Activated CD4-positive, alpha-beta T cell treated with anti-CD3 and anti-CD28 coated beads, Interleukin-2, amount 10 ng/mL, durations not matched to agents 24 days and 14 days (primary cell): ENCODE results near the gene ZNF326. TPM values are rescaled to one million over a fixed set of nuclear protein-coding genes. Genes with fewer than 3 reads are reported as not detected.
"Not testable (repeated sequence)": the region's sequence is repeated elsewhere in the genome, so short reads cannot be mapped to it uniquely, and the experiment has no call there.

Source experiments
- DNase-seq: peaks from one replicate; pipeline ENCODE4 v3.0.0; 2022
- H3K27ac Mint-ChIP-seq: one replicate; pipeline ENCODE4 v1.8.0; 2022; ENCODE audit warnings: mild to moderate bottlenecking, mixed read lengths
- H3K27me3 Mint-ChIP-seq: one replicate; pipeline ENCODE4 v1.8.0; 2022; ENCODE audit warnings: mixed read lengths
- H3K36me3 Mint-ChIP-seq: one replicate; pipeline ENCODE4 v1.8.0; 2022; ENCODE audit warnings: low read depth, mild to moderate bottlenecking, mixed read lengths
- H3K4me1 Mint-ChIP-seq: one replicate; pipeline ENCODE4 v1.8.0; 2021; ENCODE audit warnings: mixed read lengths
- H3K4me3 Mint-ChIP-seq: one replicate; pipeline ENCODE4 v1.8.0; 2022; ENCODE audit warnings: mild to moderate bottlenecking, moderate library complexity, mixed read lengths
- H3K9me3 Mint-ChIP-seq: one replicate; pipeline ENCODE4 v1.8.0; 2021; ENCODE audit warnings: mixed read lengths
- intact Hi-C: fragments of 100-400 bp; cut with micrococcal nuclease; formaldehyde crosslinking; loops from one replicate; pipeline ENCODE4 v1.15.1; 2023
- total RNA-seq: library from RNA; stranded (reverse); gene quantifications from 2 replicates; pipeline ENCODE4 v1.2.3, GENCODE V29; 2022

Gene ZNF326
- total RNA-seq, 1 donor from 2014 or later = 38.1 TPM

DNA sequence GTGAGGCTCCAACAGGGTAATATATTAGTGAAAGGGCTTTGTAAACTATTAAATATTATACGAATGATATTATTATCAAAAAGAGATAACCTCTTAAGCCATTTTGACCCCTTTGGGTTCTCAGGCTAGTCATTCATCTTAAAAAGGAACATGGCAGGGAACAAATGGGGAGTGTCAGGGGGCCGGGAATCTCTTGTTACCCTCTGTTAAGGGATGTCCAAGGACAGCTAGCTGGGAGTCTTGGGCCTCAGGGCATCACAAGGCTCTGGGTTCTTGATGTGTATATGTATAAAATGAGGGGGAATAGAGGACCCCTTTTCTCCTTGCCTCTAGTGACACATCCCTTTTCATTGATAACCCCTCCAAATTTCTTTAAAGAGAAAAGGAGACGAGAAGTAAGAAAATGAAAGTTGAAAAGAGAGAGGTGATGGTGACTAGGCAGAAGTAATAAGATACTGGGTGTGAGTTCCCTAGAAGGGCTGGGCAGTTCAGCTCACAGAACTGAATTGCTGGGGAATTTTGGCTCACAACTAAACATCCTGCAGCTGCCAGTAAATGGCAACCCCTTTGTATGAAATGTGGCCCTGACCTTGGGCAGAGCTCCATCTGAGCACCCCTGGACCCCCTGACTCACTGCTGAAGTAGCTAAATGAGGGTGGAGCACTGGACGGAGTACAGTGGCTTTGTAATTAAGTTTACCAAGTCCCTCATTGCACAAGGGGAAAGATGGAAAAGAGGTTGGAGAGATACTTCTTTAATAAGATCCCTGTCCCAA lies 20.0 kb upstream of the ZNF326 start:
- peaks cover 6% of the 10 kb centered on the region for H3K27me3 Mint-ChIP-seq
- intact Hi-C loops = no loop called here
- no peaks in the 10 kb centered on the region for H3K36me3 Mint-ChIP-seq
- no peak for DNase-seq
- H3K27ac Mint-ChIP-seq = no peak overlapping the region
- no peaks in the 10 kb centered on the region for H3K9me3 Mint-ChIP-seq
- H3K4me3 Mint-ChIP-seq = no peak overlapping the region
- peaks cover 11% of the 10 kb centered on the region for H3K4me1 Mint-ChIP-seq

- DNase-seq = no peak
- no peak overlapping the region for H3K27ac Mint-ChIP-seq
- H3K9me3 Mint-ChIP-seq = no peaks in the 10 kb centered on the region
- H3K4me1 Mint-ChIP-seq = peaks cover 11% of the 10 kb centered on the region
- intact Hi-C loops = no loop called here
- no peak overlapping the region for H3K4me3 Mint-ChIP-seq
- no peaks in the 10 kb centered on the region for H3K36me3 Mint-ChIP-seq
- H3K27me3 Mint-ChIP-seq = peaks cover 4% of the 10 kb centered on the region
Measured at GRCh38 chr1:89975540-89976125, 19.3 kb upstream of the ZNF326 start.

- no peaks in the 10 kb centered on the region for H3K9me3 Mint-ChIP-seq
- intact Hi-C loops = no loop called here
Measured at GRCh38 chr1:89978755-89979154, 16.2 kb upstream of the ZNF326 start.

GRCh38 chr1:89980605-89981004 lies 14.3 kb upstream of the ZNF326 start:
- Mint-ChIP-seq H3K36me3 (no peaks in the 10 kb centered on the region), H3K4me1 (peaks cover 2% of the 10 kb centered on the region), H3K27ac (no peak overlapping the region), H3K27me3 (peaks cover 5% of the 10 kb centered on the region), H3K4me3 (no peak overlapping the region), H3K9me3 (no peaks in the 10 kb centered on the region)
- intact Hi-C loops = no loop called here
- DNase-seq = no peak

More at GRCh38 chr1:89978755-89979154, 16.2 kb upstream of the ZNF326 start:
- Mint-ChIP-seq H3K27me3 (peaks cover 4% of the 10 kb centered on the region), H3K4me1 (peaks cover 7% of the 10 kb centered on the region), H3K4me3 (no peak overlapping the region), H3K27ac (no peak overlapping the region), H3K36me3 (no peaks in the 10 kb centered on the region)
- no peak for DNase-seq

GRCh38 chr1:89982846-89983245 lies 12.1 kb upstream of the ZNF326 start:
- intact Hi-C loops, H3K9me3 Mint-ChIP-seq, DNase-seq, H3K27me3 Mint-ChIP-seq, H3K36me3 Mint-ChIP-seq, H3K4me3 Mint-ChIP-seq, H3K27ac Mint-ChIP-seq, H3K4me1 Mint-ChIP-seq: not testable (repeated sequence)

DNA sequence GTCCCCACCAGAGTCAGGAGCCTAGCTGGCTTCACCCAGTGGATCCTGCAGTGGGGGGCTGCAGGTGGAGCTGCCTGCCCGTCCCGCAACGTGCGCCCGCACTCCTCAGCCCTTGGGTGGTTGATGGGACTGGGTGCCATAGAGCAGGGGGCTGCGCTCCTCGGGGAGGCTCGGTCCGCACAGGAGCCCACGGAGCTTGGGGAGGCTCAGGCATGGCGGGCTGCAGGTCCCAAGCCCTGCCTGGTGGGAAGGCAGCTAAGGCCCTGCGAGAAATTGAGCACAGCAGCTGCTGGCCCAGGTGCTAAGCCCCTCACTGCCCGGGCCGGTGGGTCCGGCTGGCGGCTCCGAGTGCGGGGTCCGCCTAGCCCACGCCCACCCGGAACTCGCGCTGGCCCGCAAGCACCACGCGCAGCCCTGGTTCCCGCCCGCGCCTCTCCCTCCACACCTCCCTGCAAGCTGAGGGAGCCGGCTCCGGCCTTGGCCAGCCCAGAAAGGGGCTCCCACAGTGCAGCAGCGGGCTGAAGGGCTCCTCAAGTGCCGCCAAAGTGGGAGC lies 10.3 kb upstream of the ZNF326 start:
- not testable (repeated sequence) for H3K9me3 Mint-ChIP-seq, H3K4me3 Mint-ChIP-seq, H3K27ac Mint-ChIP-seq, H3K27me3 Mint-ChIP-seq, H3K36me3 Mint-ChIP-seq, H3K4me1 Mint-ChIP-seq
- intact Hi-C loops = loop anchor here (5.0 kb wide), 2 partner anchors 77 to 502 kb away; no protein-coding TSS in a partner anchor
- peak; percentile 37 for DNase-seq

- Mint-ChIP-seq H3K36me3 (no peaks in the 10 kb centered on the region), H3K4me1 (peaks cover 4% of the 10 kb centered on the region), H3K27me3 (peaks cover 6% of the 10 kb centered on the region), H3K4me3 (no peak overlapping the region), H3K9me3 (no peaks in the 10 kb centered on the region), H3K27ac (no peak overlapping the region)
- peak; percentile 52 for DNase-seq
- intact Hi-C loops = loop anchor here (2.0 to 5.0 kb wide), 3 partner anchors 79 to 504 kb away; partner anchors contain the start of gene LRRC8C
Measured at GRCh38 chr1:89986020-89986419, 8.9 kb upstream of the ZNF326 start.

DNA sequence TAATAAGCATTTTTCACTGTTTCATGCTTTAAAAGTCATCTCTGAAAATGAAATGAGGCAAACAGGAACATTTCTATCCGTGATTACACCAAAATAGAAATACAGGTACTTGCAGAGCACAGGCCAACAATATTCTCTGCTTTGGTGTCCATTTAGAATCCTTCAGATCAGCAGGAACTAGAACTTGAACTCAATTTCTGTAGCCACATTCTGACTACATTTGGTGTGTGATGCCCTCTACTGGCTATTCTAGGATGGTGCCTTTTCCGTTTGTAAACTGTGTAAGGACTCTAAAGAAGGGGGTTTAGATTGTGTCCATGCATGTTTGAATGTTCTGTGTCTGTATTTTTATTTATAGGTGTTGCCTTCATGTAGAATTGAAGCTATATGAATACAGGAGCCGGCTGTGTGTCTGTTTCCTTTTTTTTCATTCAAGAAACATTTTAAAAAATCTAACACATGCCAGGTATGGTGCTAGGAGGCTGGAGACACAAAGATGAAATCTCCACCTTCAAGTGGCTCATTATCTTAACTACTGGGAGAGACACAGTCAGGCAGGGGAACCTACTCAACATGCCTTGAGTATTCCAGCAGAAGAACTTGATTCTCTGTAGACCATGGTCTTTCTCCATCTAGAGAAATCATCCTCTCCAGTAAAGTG lies 7.6 kb upstream of the ZNF326 start:
- H3K36me3 Mint-ChIP-seq = no peaks in the 10 kb centered on the region
- H3K27ac Mint-ChIP-seq = no peak overlapping the region
- H3K4me1 Mint-ChIP-seq = peaks cover 12% of the 10 kb centered on the region
- DNase-seq = peak; percentile 90
- intact Hi-C loops = loop anchor here (1.0 to 5.0 kb wide), 6 partner anchors 80 to 505 kb away; partner anchors contain the start of gene LRRC8C
- no peak overlapping the region for H3K4me3 Mint-ChIP-seq
- no peaks in the 10 kb centered on the region for H3K9me3 Mint-ChIP-seq
- H3K27me3 Mint-ChIP-seq = peaks cover 11% of the 10 kb centered on the region

DNA sequence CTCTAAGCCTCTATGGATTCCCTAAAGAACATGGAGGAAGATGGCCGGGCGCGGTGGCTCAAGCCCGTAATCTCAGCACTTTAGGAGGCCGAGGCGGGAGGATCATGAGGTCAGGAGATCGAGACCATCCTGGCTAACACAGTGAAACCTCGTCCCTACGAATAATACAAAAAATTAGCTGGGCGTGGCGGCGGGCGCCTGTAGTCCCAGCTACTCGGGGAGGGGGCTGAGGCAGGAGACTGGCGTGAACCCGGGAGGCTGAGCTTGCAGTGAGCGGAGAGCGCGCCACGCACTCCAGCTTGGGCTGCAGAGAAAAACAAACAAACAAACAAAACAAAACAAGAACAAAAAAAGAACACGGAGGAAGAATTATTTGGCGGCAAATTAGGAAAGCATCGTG lies 5.8 kb upstream of the ZNF326 start:
- intact Hi-C loops = loop anchor here (5.0 kb wide), 2 partner anchors 82 to 507 kb away; no protein-coding TSS in a partner anchor

DNA sequence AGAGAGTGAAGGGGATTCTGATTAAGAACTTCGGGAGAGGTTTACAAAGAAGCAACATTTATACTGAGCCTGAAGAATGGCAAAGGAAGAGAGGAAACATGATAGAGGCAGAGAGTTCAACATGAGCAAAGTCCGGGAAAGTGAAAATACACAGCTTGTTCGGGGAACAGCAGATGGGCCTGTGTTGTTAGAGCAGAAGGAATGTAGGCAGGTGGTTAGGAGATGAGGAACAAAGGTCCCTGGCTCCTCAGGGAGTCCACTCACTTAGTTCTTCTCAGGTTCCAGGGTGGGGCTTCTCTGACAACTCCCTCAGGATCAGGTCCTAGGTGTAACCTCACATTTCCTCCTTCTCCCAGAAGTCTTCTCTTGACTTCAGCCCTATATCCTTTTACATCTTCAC lies 5.1 kb upstream of the ZNF326 start:
- peak; percentile 41 for DNase-seq
- intact Hi-C loops = loop anchor here (5.0 to 10.0 kb wide), 3 partner anchors 82 to 1095 kb away; partner anchors contain the start of gene GTF2B
- no peak overlapping the region for H3K27ac Mint-ChIP-seq
- H3K4me3 Mint-ChIP-seq = no peak overlapping the region
- peaks cover 6% of the 10 kb centered on the region for H3K27me3 Mint-ChIP-seq
- H3K4me1 Mint-ChIP-seq = peaks cover 16% of the 10 kb centered on the region
- H3K9me3 Mint-ChIP-seq = no peaks in the 10 kb centered on the region
- H3K36me3 Mint-ChIP-seq = no peaks in the 10 kb centered on the region

More for the DNA sequence above, 5.8 kb upstream of the ZNF326 start:
- Mint-ChIP-seq H3K4me3 (no peak overlapping the region), H3K9me3 (no peaks in the 10 kb centered on the region), H3K27ac (no peak overlapping the region), H3K36me3 (no peaks in the 10 kb centered on the region), H3K27me3 (peaks cover 6% of the 10 kb centered on the region), H3K4me1 (peaks cover 12% of the 10 kb centered on the region)
- DNase-seq = peak; percentile 41

DNA sequence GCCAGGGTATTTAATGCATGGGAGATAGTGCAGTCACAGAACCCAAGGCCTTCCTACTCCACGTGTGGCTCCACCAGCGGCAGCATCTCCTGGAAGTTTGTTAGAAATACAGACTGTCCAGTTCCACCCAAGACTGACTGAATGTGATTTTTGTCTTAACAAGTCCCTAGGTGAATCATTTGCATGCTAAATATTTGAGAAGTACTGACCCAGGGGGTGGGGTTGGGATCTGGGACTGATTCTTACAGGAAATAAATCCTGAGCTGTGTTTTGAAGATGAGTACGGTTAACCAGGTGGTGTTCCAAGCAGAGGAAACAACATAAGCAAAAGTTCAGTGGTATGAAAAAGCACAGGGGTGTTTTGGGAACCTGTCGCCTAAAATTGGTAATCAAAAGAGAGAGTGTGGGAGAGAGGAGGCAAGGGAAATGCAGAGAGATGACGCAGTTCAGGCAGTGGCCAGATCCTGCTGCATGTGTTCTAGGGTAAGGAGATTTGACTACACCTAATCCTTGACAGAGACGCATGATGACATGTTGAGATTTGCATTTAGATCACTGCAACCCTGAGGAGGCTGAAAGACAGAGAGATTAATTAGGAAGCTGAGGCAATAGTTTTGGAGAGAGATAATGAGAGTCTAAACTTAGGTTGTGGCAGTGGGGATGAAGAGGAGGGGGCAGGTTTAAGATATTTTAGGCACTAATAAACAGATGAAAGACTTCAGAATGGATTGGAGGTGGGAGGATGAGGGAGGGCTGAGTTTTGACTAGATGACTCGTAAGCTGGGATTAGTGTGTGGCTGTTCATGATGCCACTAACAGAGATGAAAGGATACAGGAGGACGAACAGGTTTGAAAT lies 3.7 kb upstream of the ZNF326 start:
- peaks cover 2% of the 10 kb centered on the region for H3K36me3 Mint-ChIP-seq
- intact Hi-C loops = loop anchor here (10.0 kb wide), 1 partner anchor 1096 kb away; the partner anchor contains the start of gene GTF2B
- H3K27me3 Mint-ChIP-seq = peaks cover 6% of the 10 kb centered on the region
- H3K27ac Mint-ChIP-seq = peak overlapping the region; percentile 18
- H3K4me3 Mint-ChIP-seq = no peak overlapping the region
- no peaks in the 10 kb centered on the region for H3K9me3 Mint-ChIP-seq
- DNase-seq = peak; percentile 52
- H3K4me1 Mint-ChIP-seq = peaks cover 19% of the 10 kb centered on the region

DNA sequence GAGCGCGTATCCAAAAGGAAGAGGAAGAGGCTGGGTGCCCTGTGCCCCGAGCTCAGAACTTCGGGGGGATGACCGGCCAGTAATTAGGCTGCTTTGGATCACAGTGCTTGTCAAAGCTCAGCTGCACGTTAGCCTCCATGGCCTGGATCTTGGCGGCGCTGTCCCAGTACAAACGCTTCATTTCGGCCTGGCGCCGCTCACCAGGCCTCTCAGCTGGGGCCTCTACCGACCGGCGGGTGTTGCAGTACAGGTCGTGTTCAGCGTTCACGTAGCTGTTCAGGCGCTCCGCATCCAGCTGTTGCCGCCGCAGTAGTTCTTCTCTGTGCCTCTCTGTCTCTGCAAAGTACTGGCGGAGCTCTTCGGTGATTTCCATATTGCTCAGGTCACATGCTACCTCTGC lies 1.4 kb upstream of the ZNF326 start:
- intact Hi-C loops = loop anchor here (10.0 kb wide), 1 partner anchor 1099 kb away; the partner anchor contains the start of gene GTF2B
- Mint-ChIP-seq H3K4me1 (peaks cover 31% of the 10 kb centered on the region), H3K27ac (no peak overlapping the region), H3K4me3 (peak overlapping the region; percentile 48), H3K36me3 (peaks cover 16% of the 10 kb centered on the region), H3K9me3 (no peaks in the 10 kb centered on the region), H3K27me3 (peaks cover 6% of the 10 kb centered on the region)
- no peak for DNase-seq
